CD4-positive, alpha-beta memory T cell (primary cell): ENCODE results near the gene LARP6. TPM values are rescaled to one million over a fixed set of nuclear protein-coding genes. Genes with fewer than 3 reads are reported as not detected.

Experiments used
- CTCF ChIA-PET: fragments of 350-600 bp; sonication (Branson Sonifier 250); formaldehyde crosslinking; loops from one replicate; lab custom pipeline; 2021; ENCODE audit warnings: inconsistent platforms; ENCODE audit not compliant: partially characterized antibody; lab: Charles Lee
- POLR2A ChIA-PET: fragments of 350-600 bp; sonication (Branson Sonifier 250); formaldehyde crosslinking; loops from one replicate; lab custom pipeline; 2021; ENCODE audit not compliant: partially characterized antibody; lab: Charles Lee
- DNase-seq, 5 donors: peaks; one replicate each; pipeline versions ENCODE4 v3.0.0 to v3.0.0-alpha.2; 2020 to 2022; ENCODE audit warnings: mixed read lengths in 1 of 5
- H3K27ac ChIP-seq: one replicate; pipeline ENCODE4 v1.7.0; 2013; ENCODE audit warnings: low read depth, low read length
- H3K27me3 ChIP-seq: 2 replicates; pipeline ENCODE4 v1.7.0; 2013; ENCODE audit warnings: mild to moderate bottlenecking, low read length, moderate library complexity; ENCODE audit not compliant: insufficient read depth
- H3K36me3 ChIP-seq: 2 replicates; pipeline ENCODE4 v1.7.0; 2013; ENCODE audit warnings: mild to moderate bottlenecking, low read length, moderate library complexity; ENCODE audit not compliant: insufficient read depth
- H3K4me1 ChIP-seq: 2 replicates; pipeline ENCODE4 v1.7.0; 2013; ENCODE audit warnings: mild to moderate bottlenecking, low read length, moderate library complexity; ENCODE audit not compliant: insufficient read depth
- H3K4me3 ChIP-seq, 2 donors: one replicate each; pipeline ENCODE4 v1.7.0; 2013; ENCODE audit warnings: low read length in 2 of 2, mild to moderate bottlenecking in 1 of 2
- H3K9me3 ChIP-seq, 2 donors: one replicate each; pipeline ENCODE4 v1.7.0; 2013; ENCODE audit warnings: low read length in 2 of 2, control low read depth in 1 of 2; ENCODE audit not compliant: control insufficient read depth in 1 of 2
- H3K27ac Mint-ChIP-seq, 7 donors: one replicate each; pipeline ENCODE4 v1.8.0; 2020 to 2021; ENCODE audit warnings: mixed read lengths in 7 of 7, mild to moderate bottlenecking in 6 of 7, inconsistent platforms in 3 of 7, moderate library complexity in 3 of 7
- H3K27me3 Mint-ChIP-seq, 2 donors: one replicate each; pipeline ENCODE4 v1.8.0; 2020 to 2021; ENCODE audit warnings: mixed read lengths in 2 of 2
- H3K36me3 Mint-ChIP-seq, 2 donors: one replicate each; pipeline ENCODE4 v1.8.0; 2020 to 2021; ENCODE audit warnings: mixed read lengths in 2 of 2, inconsistent platforms in 1 of 2, mild to moderate bottlenecking in 1 of 2
- H3K4me1 Mint-ChIP-seq, 4 donors: one replicate each; pipeline ENCODE4 v1.8.0; 2020 to 2021; ENCODE audit warnings: mixed read lengths in 4 of 4, mild to moderate bottlenecking in 1 of 4
- H3K4me3 Mint-ChIP-seq, 8 donors: one replicate each; pipeline ENCODE4 v1.8.0; 2020 to 2021; ENCODE audit warnings: mixed read lengths in 8 of 8, mild to moderate bottlenecking in 7 of 8, moderate library complexity in 6 of 8, inconsistent platforms in 3 of 8
- H3K9me3 Mint-ChIP-seq, 8 donors: one replicate each; pipeline ENCODE4 v1.8.0; 2020 to 2021; ENCODE audit warnings: mixed read lengths in 8 of 8, mild to moderate bottlenecking in 5 of 8, inconsistent platforms in 3 of 8, moderate library complexity in 1 of 8
- intact Hi-C: fragments of 100-400 bp; cut with micrococcal nuclease; formaldehyde crosslinking; loops from one replicate; pipeline ENCODE4 v1.15.1; 2023
- polyA plus RNA-seq, 2 donors: library from polyadenylated mRNA; unstranded; fragments of 300-500 nt; fragmentation: Illumina TruSeq; gene quantifications; one replicate each; pipeline ENCODE4 v1.2.3, GENCODE V29; 2021
- total RNA-seq, 2 experiments: library from RNA; stranded (reverse); gene quantifications; one replicate each; pipeline ENCODE4 v1.2.3, GENCODE V29; 2021

The LARP6 gene
- total and polyA plus RNA-seq, 4 experiments from 2014 or later, result not detected

DNA sequence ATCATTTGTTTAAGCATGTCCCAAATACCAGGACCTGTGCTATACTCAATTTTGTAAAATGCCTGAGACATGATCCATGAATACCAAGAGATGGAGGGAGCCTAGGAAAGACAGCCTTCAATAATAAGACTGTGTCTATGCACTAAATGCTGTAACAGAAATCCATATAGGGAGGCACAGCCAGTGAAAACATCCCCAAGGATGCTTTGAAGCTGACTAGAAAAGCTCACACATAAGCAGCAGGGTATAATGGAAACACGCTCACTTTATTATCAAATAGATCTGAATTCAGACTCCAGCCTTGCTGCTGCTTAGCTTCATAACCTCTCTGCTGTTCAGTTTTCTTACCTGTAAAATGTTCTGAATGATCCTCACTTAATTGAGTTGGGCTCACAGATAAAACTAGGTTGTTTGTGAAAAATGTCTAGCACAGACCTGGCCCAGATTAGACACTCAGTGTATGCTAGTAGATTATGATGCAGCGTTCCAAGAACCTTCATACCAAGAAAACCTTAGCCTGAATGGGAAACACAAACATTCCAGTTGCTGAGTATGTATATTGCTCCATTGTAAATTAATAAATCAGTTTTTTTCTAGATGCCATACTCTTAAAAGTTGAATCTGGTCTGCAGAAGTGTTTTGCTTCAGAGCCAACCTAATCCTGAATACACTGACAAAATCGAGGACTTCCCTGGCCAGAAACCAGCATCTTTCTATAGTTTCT lies 3.8 kb upstream of the LARP6 start:
- H3K4me3 Mint-ChIP-seq, result no peak overlapping the region
- H3K27ac Mint-ChIP-seq, result no peak overlapping the region
- H3K4me3 ChIP-seq, result no peak overlapping the region
- no peaks in the 10 kb centered on the region for H3K9me3 ChIP-seq
- no peaks in the 10 kb centered on the region for H3K36me3 Mint-ChIP-seq
- peaks cover 3 to 9% (median 5%) of the 10 kb centered on the region in 4 donors for H3K4me1 Mint-ChIP-seq
- intact Hi-C loops, result no loop called here
- H3K36me3 ChIP-seq, result no peaks in the 10 kb centered on the region
- ChIA-PET CTCF (interaction anchor here (0.5 kb wide), 1 partner anchor 1773 kb away, joined by 5 read pairs; no protein-coding TSS in a partner anchor), POLR2A (no interaction called here)
- peaks cover 14% of the 10 kb centered on the region for H3K27me3 ChIP-seq
- H3K27me3 Mint-ChIP-seq, result peaks cover 25% of the 10 kb centered on the region in 2 donors
- no peak overlapping the region for H3K27ac ChIP-seq
- no peaks in the 10 kb centered on the region for H3K4me1 ChIP-seq
- no peaks in the 10 kb centered on the region for H3K9me3 Mint-ChIP-seq
- DNase-seq, result no peak

DNA sequence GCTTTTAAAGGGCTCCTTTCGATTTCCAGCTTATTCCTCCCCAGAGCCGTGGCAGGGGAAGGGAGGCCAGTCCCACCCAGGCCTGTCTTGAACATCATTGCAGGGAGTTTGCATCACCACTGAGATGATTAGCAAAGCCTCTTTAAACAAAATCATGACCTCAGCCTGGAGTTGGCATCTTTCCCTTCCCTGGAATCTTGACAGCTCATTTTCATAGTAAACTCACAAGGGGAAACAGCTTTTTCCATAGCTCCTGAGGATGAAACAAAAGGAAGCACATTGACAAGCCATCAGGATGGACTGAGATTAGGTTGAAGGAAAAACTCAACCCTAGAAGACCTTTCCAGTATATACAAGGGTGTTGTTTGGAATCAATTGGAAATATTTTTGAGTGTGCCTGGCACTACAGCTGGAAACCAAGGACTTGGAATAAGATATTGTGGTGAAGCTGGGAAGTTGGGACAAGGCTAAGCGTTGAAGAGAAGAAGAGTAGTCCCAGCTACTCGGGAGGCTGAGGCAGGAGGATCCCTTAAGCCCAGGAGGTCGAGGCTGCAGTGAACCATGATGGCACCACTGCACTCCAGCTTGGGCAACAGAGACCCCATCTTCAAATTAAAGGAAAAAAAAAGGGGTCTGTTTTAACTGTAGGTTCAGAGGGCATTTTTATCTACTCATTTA lies 3.1 kb upstream of the LARP6 start:
- H3K4me1 ChIP-seq, result no peaks in the 10 kb centered on the region
- no peak for DNase-seq
- Mint-ChIP-seq H3K27ac (no peak overlapping the region), H3K4me1 (peaks cover 3 to 9% (median 5%) of the 10 kb centered on the region in 4 donors), H3K36me3 (no peaks in the 10 kb centered on the region), H3K9me3 (no peaks in the 10 kb centered on the region), H3K27me3 (peaks cover 26 to 31% of the 10 kb centered on the region in 2 donors), H3K4me3 (no peak overlapping the region)
- no peaks in the 10 kb centered on the region for H3K36me3 ChIP-seq
- H3K4me3 ChIP-seq, result no peak overlapping the region
- H3K27ac ChIP-seq, result no peak overlapping the region
- POLR2A ChIA-PET, result no interaction called here
- peaks cover 21% of the 10 kb centered on the region for H3K27me3 ChIP-seq
- intact Hi-C loops, result no loop called here
- H3K9me3 ChIP-seq, result no peaks in the 10 kb centered on the region
- CTCF ChIA-PET, result interaction anchor here (0.5 kb wide), 1 partner anchor 1772 kb away, joined by 5 read pairs; no protein-coding TSS in a partner anchor

DNA sequence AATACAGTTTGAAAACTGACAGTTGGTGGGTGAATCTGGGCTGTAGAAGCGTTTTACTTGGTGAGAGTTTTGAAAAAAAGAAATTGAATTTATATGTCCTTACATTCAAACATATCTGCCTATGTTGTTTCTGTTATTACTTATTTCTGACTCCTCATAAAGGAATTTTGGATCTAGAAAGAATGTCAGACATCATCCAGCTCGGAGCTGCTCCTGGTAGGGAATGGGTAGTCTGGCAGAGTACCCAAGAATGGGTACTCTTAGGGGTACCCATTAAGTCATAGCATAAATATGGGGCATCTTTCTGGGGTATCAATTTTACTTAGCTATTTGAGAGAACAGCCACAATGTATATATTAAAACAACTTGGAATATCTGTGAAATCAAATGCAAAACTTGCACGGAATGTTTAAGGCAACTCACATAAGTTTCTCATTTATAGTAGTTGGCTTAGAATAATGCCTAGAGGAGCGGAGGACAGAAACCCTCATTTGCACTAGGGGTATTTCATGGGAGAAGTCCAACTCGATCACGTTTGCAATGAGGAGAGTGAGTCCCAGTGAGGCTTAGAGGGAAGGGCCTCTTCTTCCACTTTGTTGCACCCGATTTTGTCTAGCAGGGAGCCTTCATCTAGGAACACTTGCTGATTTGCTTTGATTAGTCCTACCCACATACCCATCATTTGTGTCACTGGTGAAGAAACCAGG lies 2.4 kb upstream of the LARP6 start:
- Mint-ChIP-seq H3K27ac (no peak overlapping the region), H3K36me3 (no peaks in the 10 kb centered on the region), H3K4me1 (peaks cover 3 to 9% (median 5%) of the 10 kb centered on the region in 4 donors), H3K4me3 (no peak overlapping the region), H3K27me3 (peaks cover 33 to 37% of the 10 kb centered on the region in 2 donors), H3K9me3 (no peaks in the 10 kb centered on the region)
- Histone ChIP-seq H3K36me3 (no peaks in the 10 kb centered on the region), H3K27ac (no peak overlapping the region), H3K4me1 (no peaks in the 10 kb centered on the region), H3K27me3 (peaks cover 21% of the 10 kb centered on the region), H3K4me3 (no peak overlapping the region), H3K9me3 (no peaks in the 10 kb centered on the region)
- ChIA-PET POLR2A (no interaction called here), CTCF (no interaction called here)
- intact Hi-C loops, result no loop called here
- DNase-seq, result no peak

DNA sequence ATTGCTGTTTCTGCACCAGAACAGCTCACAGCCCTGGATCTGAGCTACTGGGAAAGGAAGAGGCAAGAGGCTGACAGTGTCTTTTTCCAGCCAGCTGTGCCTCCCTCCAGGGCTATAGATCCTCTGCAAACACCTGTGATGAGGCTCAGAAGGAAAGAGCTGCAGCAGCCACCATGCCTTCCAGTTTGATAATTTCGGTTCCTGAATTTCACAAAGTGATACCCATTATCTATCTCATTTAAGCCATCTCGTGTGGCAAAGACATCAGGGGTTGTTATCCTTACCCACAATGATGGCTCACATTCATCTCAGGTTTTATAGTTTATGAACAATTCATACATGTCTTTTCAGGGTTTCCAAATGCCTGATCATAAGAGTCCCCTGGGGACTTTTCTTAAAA lies 1.8 kb upstream of the LARP6 start:
- Histone ChIP-seq H3K27ac (no peak overlapping the region), H3K36me3 (no peaks in the 10 kb centered on the region), H3K4me1 (no peaks in the 10 kb centered on the region), H3K27me3 (peaks cover 21% of the 10 kb centered on the region), H3K9me3 (no peaks in the 10 kb centered on the region), H3K4me3 (no peak overlapping the region)
- intact Hi-C loops, result no loop called here
- H3K4me1 Mint-ChIP-seq, result peaks cover 3 to 9% (median 5%) of the 10 kb centered on the region in 4 donors
- H3K9me3 Mint-ChIP-seq, result no peaks in the 10 kb centered on the region
- H3K36me3 Mint-ChIP-seq, result no peaks in the 10 kb centered on the region
- DNase-seq, result no peak
- H3K4me3 Mint-ChIP-seq, result no peak overlapping the region
- ChIA-PET CTCF (no interaction called here), POLR2A (no interaction called here)
- no peak overlapping the region for H3K27ac Mint-ChIP-seq
- H3K27me3 Mint-ChIP-seq, result peaks cover 35 to 40% of the 10 kb centered on the region in 2 donors

DNA sequence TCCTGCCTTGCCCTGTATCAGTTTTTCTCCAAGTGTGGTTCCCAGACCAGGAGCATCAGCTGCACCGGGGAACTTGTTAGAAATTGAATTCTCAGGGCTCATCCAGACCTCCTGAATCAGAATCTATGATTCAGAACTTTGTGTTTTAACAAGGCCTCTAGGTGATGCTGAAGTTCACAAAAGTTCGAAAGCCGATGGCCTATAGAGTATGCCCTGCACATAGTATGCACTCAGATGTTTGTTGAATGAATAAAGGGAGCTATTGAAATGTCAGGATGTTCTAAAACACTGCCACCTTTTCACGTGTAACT lies 664 bp upstream of the LARP6 start:
- no peaks in the 10 kb centered on the region for H3K4me1 ChIP-seq
- H3K27ac ChIP-seq, result no peak overlapping the region
- no peaks in the 10 kb centered on the region for H3K36me3 ChIP-seq
- Mint-ChIP-seq H3K4me3 (peak overlapping the region; percentile 63 to 82 (median 76)), H3K4me1 (peaks cover 3 to 9% (median 5%) of the 10 kb centered on the region in 4 donors), H3K36me3 (no peaks in the 10 kb centered on the region), H3K27me3 (peaks cover 44% of the 10 kb centered on the region in 2 donors), H3K9me3 (no peaks in the 10 kb centered on the region), H3K27ac (no peak overlapping the region)
- H3K9me3 ChIP-seq, result no peaks in the 10 kb centered on the region
- intact Hi-C loops, result no loop called here
- H3K4me3 ChIP-seq, result no peak overlapping the region
- no peak for DNase-seq
- ChIA-PET CTCF (no interaction called here), POLR2A (no interaction called here)
- peaks cover 21% of the 10 kb centered on the region for H3K27me3 ChIP-seq

DNA sequence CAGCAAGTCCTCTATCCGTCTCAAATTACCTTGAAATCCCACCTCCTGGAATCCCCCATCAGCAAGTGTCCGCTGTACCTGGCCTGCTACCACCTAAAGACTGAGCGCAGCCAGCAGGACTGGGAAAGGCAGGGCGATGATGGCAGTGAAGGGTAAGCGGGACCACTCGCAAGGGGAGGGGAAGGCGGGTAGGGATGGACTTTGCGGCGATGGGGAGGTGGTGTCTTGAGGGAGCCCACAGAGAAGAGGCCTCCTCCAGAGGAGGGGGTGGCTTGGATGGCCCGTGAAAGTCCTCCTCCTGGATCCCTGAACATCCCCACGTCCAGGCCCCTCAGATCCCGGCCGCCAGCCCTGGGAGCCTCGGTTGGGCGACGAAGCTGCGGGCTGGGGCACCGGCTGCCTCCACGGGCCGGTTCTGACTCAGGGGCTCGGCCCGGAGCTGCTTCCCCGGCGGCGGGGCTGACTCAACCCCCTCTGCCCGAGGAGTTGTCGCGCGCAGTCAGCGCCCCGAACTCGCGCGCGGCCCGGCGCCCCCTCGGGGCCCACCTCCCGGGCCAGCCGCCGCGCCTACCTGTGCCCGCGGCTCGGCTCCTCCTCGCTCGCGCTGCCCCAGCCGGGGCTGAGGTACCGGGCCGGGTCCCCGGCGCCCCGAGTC lies 512 bp downstream of the LARP6 start:
- peaks cover 21% of the 10 kb centered on the region for H3K27me3 ChIP-seq

More for the DNA sequence above, 512 bp downstream of the LARP6 start:
- Mint-ChIP-seq H3K27me3 (peaks cover 42 to 48% of the 10 kb centered on the region in 2 donors), H3K36me3 (no peaks in the 10 kb centered on the region), H3K27ac (no peak overlapping the region), H3K9me3 (no peaks in the 10 kb centered on the region), H3K4me1 (peaks cover 3 to 9% (median 5%) of the 10 kb centered on the region in 4 donors), H3K4me3 (peak overlapping the region in 7 of 8 donors; percentile 41 to 73 (median 56))
- no peak for DNase-seq
- Histone ChIP-seq H3K27ac (no peak overlapping the region), H3K4me1 (no peaks in the 10 kb centered on the region), H3K4me3 (no peak overlapping the region), H3K9me3 (no peaks in the 10 kb centered on the region), H3K36me3 (no peaks in the 10 kb centered on the region)
- intact Hi-C loops, result no loop called here
- ChIA-PET CTCF (no interaction called here), POLR2A (no interaction called here)
